Endothelial cell of umbilical vein (primary cell): ENCODE measurements around the gene SLC36A4.

Experiments
- CTCF ChIP-seq, 2 donors: IDR thresholded peaks; 1 replicate in 1 of 2; 2 replicates in 1 of 2; pipeline ENCODE4 v1.5.1; 2011; ENCODE audit warnings: low read length in 2 of 2, mild to moderate bottlenecking in 2 of 2, moderate library complexity in 2 of 2, control low read depth in 1 of 2, inconsistent platforms in 1 of 2, low read depth in 1 of 2; ENCODE audit not compliant: insufficient read depth in 1 of 2; ENCODE audit errors: extremely low read depth in 1 of 2
- EZH2 ChIP-seq: IDR thresholded peaks from 2 replicates; pipeline ENCODE4 v1.6.1; 2012; ENCODE audit warnings: borderline replicate concordance, low read depth, mild to moderate bottlenecking, moderate library complexity, low read length, inconsistent platforms; ENCODE audit not compliant: severe bottlenecking
- FOS ChIP-seq: IDR thresholded peaks from 2 replicates; pipeline ENCODE4 v1.6.1; 2011; ENCODE audit warnings: mild to moderate bottlenecking, low read length, moderate library complexity, borderline replicate concordance; ENCODE audit not compliant: insufficient read depth
- MYC ChIP-seq: IDR thresholded peaks from one replicate; pipeline ENCODE4 v1.6.1; 2011; ENCODE audit warnings: mild to moderate bottlenecking, low read depth, low read length
- POLR2A ChIP-seq: IDR thresholded peaks from 2 replicates; pipeline ENCODE4 v1.6.1; 2012; ENCODE audit warnings: low read depth, mild to moderate bottlenecking, control low read depth, low read length
- POLR2AphosphoS5 ChIP-seq: IDR thresholded peaks from 2 replicates; pipeline ENCODE4 v1.6.1; 2012; ENCODE audit warnings: low read depth, mild to moderate bottlenecking, control low read depth, low read length, moderate library complexity; ENCODE audit not compliant: insufficient read depth

DNA sequence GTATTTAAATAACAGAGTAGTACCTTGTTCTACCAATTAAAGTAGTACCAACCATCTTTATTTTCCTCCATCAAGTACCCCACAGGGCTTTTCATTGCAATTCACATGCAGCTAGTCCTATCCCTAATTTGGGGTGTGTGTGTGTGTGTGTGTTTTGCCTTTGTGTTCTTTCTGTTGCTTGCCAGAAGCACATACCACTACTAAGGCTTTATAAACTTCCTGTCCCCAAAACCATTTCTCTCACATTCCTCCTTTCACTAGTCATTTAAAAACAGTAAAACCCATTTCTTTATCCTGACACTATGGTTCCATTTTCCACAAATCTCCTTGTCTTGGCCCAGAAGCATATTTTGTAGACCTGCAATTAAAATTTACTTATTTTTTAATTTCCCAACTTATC, 54.6 kb downstream of the SLC36A4 start:
- TF ChIP-seq MYC (no peak), CTCF (IDR thresholded peaks at IDR 0.05; ENCODE audit: extremely low read depth in 1 of 2, insufficient read depth in 1 of 2, low read depth in 1 of 2, low read length in 2 of 2) (no peak), POLR2A (no peak), EZH2 (no peak), POLR2AphosphoS5 (no peak), FOS (no peak)
